Aorta (tissue), 5 donors: ENCODE data around the gene MRPL50. TPM values are rescaled to one million over a fixed set of nuclear protein-coding genes. Genes with fewer than 3 reads are reported as not detected.

Experiments
- ATAC-seq: fragments of 200-7000 bp; cut with Tn5 transposase; one replicate; pipeline ENCODE4 v1.9.1; 2022; ENCODE audit warnings: moderate library complexity; ENCODE audit not compliant: low FRiP score
- DNase-seq, 2 donors: peaks; one replicate each; pipeline ENCODE4 v3.0.0-alpha.2; 2020
- H3K27ac ChIP-seq, 2 donors: one replicate each; pipeline ENCODE4 v1.5.1; 2013; ENCODE audit warnings: low read length in 2 of 2, mild to moderate bottlenecking in 2 of 2, moderate library complexity in 2 of 2, control low read depth in 1 of 2, inconsistent platforms in 1 of 2, low read depth in 1 of 2
- H3K27me3 ChIP-seq, 2 donors: one replicate each; pipeline ENCODE4 v1.6.1; 2013; ENCODE audit warnings: control low read depth in 1 of 2, low read length in 1 of 2, mild to moderate bottlenecking in 1 of 2, moderate library complexity in 1 of 2; ENCODE audit not compliant: insufficient read depth in 2 of 2, control insufficient read depth in 1 of 2
- H3K36me3 ChIP-seq, 2 donors: one replicate each; pipeline ENCODE4 v1.6.1; 2013; ENCODE audit warnings: control low read depth in 1 of 2, low read length in 1 of 2, mild to moderate bottlenecking in 1 of 2; ENCODE audit not compliant: insufficient read depth in 2 of 2, control insufficient read depth in 1 of 2
- H3K4me1 ChIP-seq, 2 donors: one replicate each; pipeline ENCODE4 v1.6.1; 2013; ENCODE audit warnings: low read length in 2 of 2, control low read depth in 1 of 2, mild to moderate bottlenecking in 1 of 2, moderate library complexity in 1 of 2; ENCODE audit not compliant: insufficient read depth in 2 of 2, control insufficient read depth in 1 of 2
- H3K4me3 ChIP-seq, 2 donors: one replicate each; pipeline ENCODE4 v1.5.1; 2013; ENCODE audit warnings: low read length in 2 of 2, control low read depth in 1 of 2, mild to moderate bottlenecking in 1 of 2
- H3K9me3 ChIP-seq: one replicate; pipeline ENCODE4 v1.6.1; 2013; ENCODE audit warnings: mild to moderate bottlenecking, low read length; ENCODE audit not compliant: control insufficient read depth
- WGBS, 2 donors: extraction: QIAGEN DNeasy Blood & Tissue Kit; methylation state at CpG; one replicate each; pipeline ENCODE4 v1.1.7; 2013; 5-methylcytosine and 5-hydroxymethylcytosine counted together
- intact Hi-C, 2 donors: fragments of 100-400 bp; cut with DNase I; formaldehyde crosslinking; loops; one replicate each; pipeline versions ENCODE4 v1.14.2 to v1.15.0; 2022
- polyA plus RNA-seq, 2 donors: library from polyadenylated mRNA; stranded (reverse); fragments of 200-250 nt; gene quantifications; one replicate each; pipeline ENCODE4 v1.2.3, GENCODE V29; 2013
- total RNA-seq, 2 donors: library from RNA; stranded (reverse); fragmentation: NEBNext Ultra II Directional; extraction: Animal tissue kit (Norgen Biotek cat#: 25700); gene quantifications; one replicate each; pipeline ENCODE4 v1.2.1, GENCODE V29; 2021
- donor health status: healthy with polysubstance abuse.
- donor health status: Bipolar disorder and iron deficiency.
- donor health status: DM: no; HTN: no; CAD: no.
- donor health status: DM: no; HTN: no; CAD: no.
- donor health status: DM: yes; HTN: yes; CAD: no.

Gene MRPL50
- total and polyA plus RNA-seq, 4 donors, result 4.4 to 9.5 (median 8.2) TPM

GRCh38 chr9:101362450-101362849 is 36.0 kb downstream of the MRPL50 start:
- Histone ChIP-seq H3K9me3 (no peaks in the 10 kb centered on the region), H3K4me1 (no peaks in the 10 kb centered on the region), H3K4me3 (no peak overlapping the region), H3K36me3 (no peaks in the 10 kb centered on the region), H3K27ac (no peak overlapping the region), H3K27me3 (no peaks in the 10 kb centered on the region)
- 84 to 86% methylated on average over 5 of the region's 5 CpGs for WGBS, 2 donors
- no peak for DNase-seq
- no peak for ATAC-seq
- intact Hi-C loops, result no loop called here

- DNase-seq (no peak), ATAC-seq (no peak)
- intact Hi-C loops, result no loop called here
- Histone ChIP-seq H3K27me3 (no peaks in the 10 kb centered on the region), H3K27ac (no peak overlapping the region), H3K4me1 (no peaks in the 10 kb centered on the region), H3K4me3 (no peak overlapping the region), H3K36me3 (no peaks in the 10 kb centered on the region), H3K9me3 (no peaks in the 10 kb centered on the region)
Measured at GRCh38 chr9:101360647-101361046, 37.8 kb downstream of the MRPL50 start.

- Histone ChIP-seq H3K36me3 (no peaks in the 10 kb centered on the region), H3K4me1 (no peaks in the 10 kb centered on the region), H3K27me3 (no peaks in the 10 kb centered on the region), H3K4me3 (no peak overlapping the region), H3K27ac (no peak overlapping the region), H3K9me3 (no peaks in the 10 kb centered on the region)
- DNase-seq (no peak), ATAC-seq (no peak)
- intact Hi-C loops, result no loop called here
- 65 to 70% methylated on average over 1 of the region's 1 CpG for WGBS, 2 donors
Measured at GRCh38 chr9:101359679-101360078, 38.7 kb downstream of the MRPL50 start.

GRCh38 chr9:101356619-101357018 is 41.8 kb downstream of the MRPL50 start:
- intact Hi-C loops, result no loop called here
- Histone ChIP-seq H3K27ac (no peak overlapping the region), H3K27me3 (peaks cover 0 to 3% of the 10 kb centered on the region in 2 donors), H3K4me1 (no peaks in the 10 kb centered on the region), H3K36me3 (no peaks in the 10 kb centered on the region), H3K4me3 (no peak overlapping the region), H3K9me3 (no peaks in the 10 kb centered on the region)
- DNase-seq, result no peak
- WGBS, 2 donors, result 46 to 56% methylated on average over 1 of the region's 1 CpG
- no peak for ATAC-seq

GRCh38 chr9:101354765-101355708 is 43.4 kb downstream of the MRPL50 start:
- 73 to 81% methylated on average over 7 of the region's 7 CpGs for WGBS, 2 donors
- no peaks in the 10 kb centered on the region for H3K9me3 ChIP-seq
- no peak for ATAC-seq

GRCh38 chr9:101354143-101354764 is 44.2 kb downstream of the MRPL50 start:
- DNase-seq (no peak), ATAC-seq (no peak)
- no peak overlapping the region for H3K4me3 ChIP-seq
- H3K27me3 ChIP-seq, result peaks cover 0 to 3% of the 10 kb centered on the region in 2 donors
- no peaks in the 10 kb centered on the region for H3K4me1 ChIP-seq
- intact Hi-C loops, result no loop called here
- no peaks in the 10 kb centered on the region for H3K9me3 ChIP-seq
- 78 to 83% methylated on average over 5 of the region's 5 CpGs for WGBS, 2 donors
- H3K36me3 ChIP-seq, result no peaks in the 10 kb centered on the region
- H3K27ac ChIP-seq, result no peak overlapping the region

More at GRCh38 chr9:101354765-101355708, 43.4 kb downstream of the MRPL50 start:
- no peaks in the 10 kb centered on the region for H3K4me1 ChIP-seq
- H3K36me3 ChIP-seq, result no peaks in the 10 kb centered on the region
- no peak for DNase-seq
- peaks cover 0 to 3% of the 10 kb centered on the region in 2 donors for H3K27me3 ChIP-seq
- H3K4me3 ChIP-seq, result no peak overlapping the region
- H3K27ac ChIP-seq, result no peak overlapping the region
- intact Hi-C loops, result no loop called here

- intact Hi-C loops, result no loop called here
- DNase-seq (no peak), ATAC-seq (no peak)
- Histone ChIP-seq H3K4me1 (no peaks in the 10 kb centered on the region), H3K27me3 (peaks cover 0 to 3% of the 10 kb centered on the region in 2 donors), H3K4me3 (no peak overlapping the region), H3K27ac (no peak overlapping the region), H3K36me3 (no peaks in the 10 kb centered on the region), H3K9me3 (no peaks in the 10 kb centered on the region)
- 84 to 85% methylated on average over 2 of the region's 2 CpGs for WGBS, 2 donors
Measured at GRCh38 chr9:101353683-101354082, 44.7 kb downstream of the MRPL50 start.

- no peak for ATAC-seq
- H3K4me3 ChIP-seq, result no peak overlapping the region
- no peaks in the 10 kb centered on the region for H3K4me1 ChIP-seq
- WGBS, 2 donors, result 77 to 81% methylated on average over 6 of the region's 6 CpGs
- H3K36me3 ChIP-seq, result no peaks in the 10 kb centered on the region
- H3K27me3 ChIP-seq, result peaks cover 0 to 3% of the 10 kb centered on the region in 2 donors
- no peaks in the 10 kb centered on the region for H3K9me3 ChIP-seq
- DNase-seq, result no peak
- intact Hi-C loops, result no loop called here
- H3K27ac ChIP-seq, result no peak overlapping the region
Measured at GRCh38 chr9:101352892-101353463, 45.4 kb downstream of the MRPL50 start.
